GM06990 (cell line): ENCODE data around the gene SLC7A8.

Experiments
- DNase-seq: peaks from one replicate; pipeline ENCODE4 v3.0.0-alpha.2; 2011; ENCODE audit not compliant: insufficient read length; ENCODE audit errors: extremely low read depth
- H3K27me3 ChIP-seq: replicated peaks from 2 replicates; pipeline ENCODE4 v1.6.0; 2011; ENCODE audit warnings: low read length; ENCODE audit not compliant: control insufficient read depth, insufficient read depth
- H3K36me3 ChIP-seq: 2 replicates; pipeline ENCODE4 v1.5.1; 2011; ENCODE audit warnings: low read length; ENCODE audit not compliant: control insufficient read depth, insufficient read depth
- H3K4me3 ChIP-seq: replicated peaks from 2 replicates; pipeline ENCODE4 v1.5.1; 2011; ENCODE audit warnings: low read depth, mild to moderate bottlenecking, control low read depth, low read length
- TF ChIP-seq, protein P1 (sequence below): IDR thresholded peaks from 2 replicates; pipeline ENCODE4 v1.5.1; 2011; ENCODE audit warnings: low read length, control low read depth, mild to moderate bottlenecking, inconsistent platforms; ENCODE audit not compliant: insufficient read depth, poor library complexity, severe bottlenecking

SLC7A8 gene

DNA sequence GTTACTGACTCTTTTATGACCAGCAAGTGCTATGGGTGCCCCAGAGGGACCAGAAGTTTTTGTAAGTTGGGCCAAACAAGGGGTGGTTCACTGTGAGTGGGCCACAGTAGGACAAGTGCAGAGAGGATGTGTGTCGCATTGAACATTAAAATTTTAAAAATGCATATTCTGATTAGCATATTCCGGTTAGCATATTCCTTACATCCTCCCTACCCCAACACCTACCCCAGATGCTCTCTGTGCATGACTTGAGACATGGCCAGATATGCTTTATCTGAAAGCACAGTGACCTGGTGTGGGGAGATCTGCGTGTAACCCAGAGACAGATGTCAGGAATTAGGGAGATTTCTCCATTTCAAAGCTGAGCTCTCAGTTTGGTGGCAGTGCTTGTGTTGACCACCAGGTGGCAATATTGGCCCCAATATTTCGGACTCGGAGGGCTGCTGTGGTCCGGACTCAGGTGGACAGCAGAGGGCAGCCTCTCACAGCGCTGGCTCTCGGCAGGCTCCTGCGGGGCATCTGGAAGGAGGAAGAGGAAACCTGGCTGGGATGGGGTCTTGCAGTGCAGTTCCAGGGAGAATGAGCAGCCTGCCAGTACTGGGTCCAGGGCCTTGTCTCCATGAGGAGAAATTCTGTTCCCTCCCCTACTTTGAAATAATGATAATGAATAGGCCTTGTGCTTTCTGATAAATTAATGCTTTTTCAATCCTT is 62.8 kb downstream of the SLC7A8 start:
- Histone ChIP-seq H3K36me3 (no peaks in the 10 kb centered on the region), H3K4me3 (0 out of 2 replicates have a peak overlapping the region, but pooled peaks have one; percentile 1), H3K27me3 (no peaks in the 10 kb centered on the region)
- DNase-seq = peak; percentile 72
- TF ChIP-seq, protein P1, sequence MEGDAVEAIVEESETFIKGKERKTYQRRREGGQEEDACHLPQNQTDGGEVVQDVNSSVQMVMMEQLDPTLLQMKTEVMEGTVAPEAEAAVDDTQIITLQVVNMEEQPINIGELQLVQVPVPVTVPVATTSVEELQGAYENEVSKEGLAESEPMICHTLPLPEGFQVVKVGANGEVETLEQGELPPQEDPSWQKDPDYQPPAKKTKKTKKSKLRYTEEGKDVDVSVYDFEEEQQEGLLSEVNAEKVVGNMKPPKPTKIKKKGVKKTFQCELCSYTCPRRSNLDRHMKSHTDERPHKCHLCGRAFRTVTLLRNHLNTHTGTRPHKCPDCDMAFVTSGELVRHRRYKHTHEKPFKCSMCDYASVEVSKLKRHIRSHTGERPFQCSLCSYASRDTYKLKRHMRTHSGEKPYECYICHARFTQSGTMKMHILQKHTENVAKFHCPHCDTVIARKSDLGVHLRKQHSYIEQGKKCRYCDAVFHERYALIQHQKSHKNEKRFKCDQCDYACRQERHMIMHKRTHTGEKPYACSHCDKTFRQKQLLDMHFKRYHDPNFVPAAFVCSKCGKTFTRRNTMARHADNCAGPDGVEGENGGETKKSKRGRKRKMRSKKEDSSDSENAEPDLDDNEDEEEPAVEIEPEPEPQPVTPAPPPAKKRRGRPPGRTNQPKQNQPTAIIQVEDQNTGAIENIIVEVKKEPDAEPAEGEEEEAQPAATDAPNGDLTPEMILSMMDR = peak; percentile 100

- Histone ChIP-seq H3K36me3 (no peaks in the 10 kb centered on the region), H3K4me3 (no peak overlapping the region), H3K27me3 (no peaks in the 10 kb centered on the region)
- peak; percentile 50 for DNase-seq
- TF ChIP-seq, protein P1 = no peak
Observed at GRCh38 chr14:23119363-23120327, 63.8 kb downstream of the SLC7A8 start.

- TF ChIP-seq, protein P1 = no peak
- Histone ChIP-seq H3K36me3 (no peaks in the 10 kb centered on the region), H3K27me3 (no peaks in the 10 kb centered on the region; the same call in none of the 2 replicates), H3K4me3 (no peak within 1 kb of the TSS)
- no peak for DNase-seq
Observed at GRCh38 chr14:23118506-23119362, 64.7 kb downstream of the SLC7A8 start, which contains the start of gene CEBPE. CEBPE (minus strand) TSS chr14:23119255; CDS start chr14:23119091, 164 bp downstream.

DNA sequence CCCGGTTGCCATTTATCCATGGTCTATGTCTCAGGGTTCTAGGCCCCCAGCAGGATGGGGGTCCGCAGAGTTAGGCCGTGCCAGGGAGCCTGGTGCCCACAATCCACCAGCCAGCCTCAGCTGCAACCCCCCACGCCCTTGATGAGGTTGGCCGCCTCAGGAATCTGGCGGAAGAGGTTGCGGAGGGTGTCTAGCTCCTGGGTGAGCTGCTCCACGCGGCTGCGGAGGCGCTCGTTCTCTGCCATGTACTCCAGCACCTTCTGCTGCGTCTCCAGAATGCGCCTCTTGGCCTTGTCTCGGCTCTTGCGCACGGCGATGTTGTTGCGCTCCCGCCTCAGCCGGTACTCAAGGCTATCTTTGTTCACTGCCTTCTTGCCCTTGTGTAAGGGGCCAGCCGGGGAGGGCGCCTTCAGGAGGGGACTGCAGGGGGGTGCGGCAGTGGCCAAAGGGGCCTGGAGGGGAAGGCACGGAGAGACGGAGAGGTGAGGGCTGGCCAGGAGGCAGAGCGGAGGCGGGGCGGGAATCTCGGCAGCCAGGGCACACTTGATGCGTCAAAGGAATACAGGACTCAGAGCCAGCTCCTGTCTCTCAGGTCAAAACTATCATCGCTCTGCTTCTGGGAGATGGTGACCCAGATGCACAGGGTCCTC is 66.0 kb downstream of the SLC7A8 start:
- H3K4me3 ChIP-seq = no peak overlapping the region

More for the DNA sequence above, 66.0 kb downstream of the SLC7A8 start:
- Histone ChIP-seq H3K36me3 (no peaks in the 10 kb centered on the region), H3K27me3 (no peaks in the 10 kb centered on the region; the same call in none of the 2 replicates)
- TF ChIP-seq, protein P1 = no peak
- no peak for DNase-seq
